ENCODE results near the gene RBL2.

GRCh38 chr16:53417011-53417410 is 17.3 kb upstream of the RBL2 start:
- TF ChIP-seq, protein P1, sequence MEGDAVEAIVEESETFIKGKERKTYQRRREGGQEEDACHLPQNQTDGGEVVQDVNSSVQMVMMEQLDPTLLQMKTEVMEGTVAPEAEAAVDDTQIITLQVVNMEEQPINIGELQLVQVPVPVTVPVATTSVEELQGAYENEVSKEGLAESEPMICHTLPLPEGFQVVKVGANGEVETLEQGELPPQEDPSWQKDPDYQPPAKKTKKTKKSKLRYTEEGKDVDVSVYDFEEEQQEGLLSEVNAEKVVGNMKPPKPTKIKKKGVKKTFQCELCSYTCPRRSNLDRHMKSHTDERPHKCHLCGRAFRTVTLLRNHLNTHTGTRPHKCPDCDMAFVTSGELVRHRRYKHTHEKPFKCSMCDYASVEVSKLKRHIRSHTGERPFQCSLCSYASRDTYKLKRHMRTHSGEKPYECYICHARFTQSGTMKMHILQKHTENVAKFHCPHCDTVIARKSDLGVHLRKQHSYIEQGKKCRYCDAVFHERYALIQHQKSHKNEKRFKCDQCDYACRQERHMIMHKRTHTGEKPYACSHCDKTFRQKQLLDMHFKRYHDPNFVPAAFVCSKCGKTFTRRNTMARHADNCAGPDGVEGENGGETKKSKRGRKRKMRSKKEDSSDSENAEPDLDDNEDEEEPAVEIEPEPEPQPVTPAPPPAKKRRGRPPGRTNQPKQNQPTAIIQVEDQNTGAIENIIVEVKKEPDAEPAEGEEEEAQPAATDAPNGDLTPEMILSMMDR (IDR thresholded peaks at IDR 0.05): no peak
- no peak for TF ChIP-seq POLR2A (IDR thresholded peaks at IDR 0.05)
- no peak for TF ChIP-seq EP300 (IDR thresholded peaks at IDR 0.05; ENCODE audit: low read depth)
